ENCODE measurements around the gene ST8SIA5. TPM values are rescaled to one million over a fixed set of nuclear protein-coding genes. Genes with fewer than 3 reads are reported as not detected.

ST8SIA5 gene
- total RNA-seq, 1 donor from 2014 or later, result 0.56 TPM

- no peaks in the 10 kb centered on the region for H3K27me3 Mint-ChIP-seq (ENCODE audit: unreplicated experiment)
- no peak for DNase-seq
- H3K36me3 Mint-ChIP-seq (ENCODE audit: unreplicated experiment), result peaks cover 5% of the 10 kb centered on the region
- H3K27ac Mint-ChIP-seq (ENCODE audit: unreplicated experiment), result no peak overlapping the region
- peaks cover 2% of the 10 kb centered on the region for H3K9me3 Mint-ChIP-seq (ENCODE audit: unreplicated experiment)
- H3K4me3 Mint-ChIP-seq (ENCODE audit: unreplicated experiment), result no peak overlapping the region
- no peak for TF ChIP-seq CTCF (IDR thresholded peaks at IDR 0.05; ENCODE audit: partially characterized antibody, unreplicated experiment)
- H3K4me1 Mint-ChIP-seq (ENCODE audit: low read depth, unreplicated experiment), result no peaks in the 10 kb centered on the region
These were observed 56.6 kb downstream of the ST8SIA5 start for GRCh38 chr18:46700066-46700824.

GRCh38 chr18:46696702-46697101, 60.2 kb downstream of the ST8SIA5 start:
- H3K4me1 Mint-ChIP-seq (ENCODE audit: low read depth, unreplicated experiment), result no peaks in the 10 kb centered on the region
- no peak overlapping the region for H3K27ac Mint-ChIP-seq (ENCODE audit: unreplicated experiment)
- H3K36me3 Mint-ChIP-seq (ENCODE audit: unreplicated experiment), result peaks cover 5% of the 10 kb centered on the region
- H3K9me3 Mint-ChIP-seq (ENCODE audit: unreplicated experiment), result peaks cover 6% of the 10 kb centered on the region
- H3K27me3 Mint-ChIP-seq (ENCODE audit: unreplicated experiment), result peaks cover 2% of the 10 kb centered on the region
- no peak for DNase-seq
- no peak for TF ChIP-seq CTCF (IDR thresholded peaks at IDR 0.05; ENCODE audit: partially characterized antibody, unreplicated experiment)
- H3K4me3 Mint-ChIP-seq (ENCODE audit: unreplicated experiment), result no peak overlapping the region

GRCh38 chr18:46696268-46696667, 60.6 kb downstream of the ST8SIA5 start:
- no peak for DNase-seq
- Mint-ChIP-seq H3K27me3 (ENCODE audit: unreplicated experiment) (peaks cover 2% of the 10 kb centered on the region), H3K9me3 (ENCODE audit: unreplicated experiment) (peaks cover 6% of the 10 kb centered on the region), H3K36me3 (ENCODE audit: unreplicated experiment) (peaks cover 5% of the 10 kb centered on the region), H3K4me3 (ENCODE audit: unreplicated experiment) (no peak overlapping the region), H3K27ac (ENCODE audit: unreplicated experiment) (no peak overlapping the region), H3K4me1 (ENCODE audit: low read depth, unreplicated experiment) (no peaks in the 10 kb centered on the region)
- TF ChIP-seq CTCF (IDR thresholded peaks at IDR 0.05; ENCODE audit: partially characterized antibody, unreplicated experiment), result no peak

- TF ChIP-seq CTCF (IDR thresholded peaks at IDR 0.05; ENCODE audit: partially characterized antibody, unreplicated experiment), result no peak
- H3K4me3 Mint-ChIP-seq (ENCODE audit: unreplicated experiment), result no peak overlapping the region
- peaks cover 5% of the 10 kb centered on the region for H3K36me3 Mint-ChIP-seq (ENCODE audit: unreplicated experiment)
- no peak for DNase-seq
- peaks cover 2% of the 10 kb centered on the region for H3K27me3 Mint-ChIP-seq (ENCODE audit: unreplicated experiment)
- H3K4me1 Mint-ChIP-seq (ENCODE audit: low read depth, unreplicated experiment), result no peaks in the 10 kb centered on the region
- peaks cover 6% of the 10 kb centered on the region for H3K9me3 Mint-ChIP-seq (ENCODE audit: unreplicated experiment)
- H3K27ac Mint-ChIP-seq (ENCODE audit: unreplicated experiment), result no peak overlapping the region
These were observed 62.9 kb downstream of the ST8SIA5 start for GRCh38 chr18:46693996-46694395.

- Mint-ChIP-seq H3K27me3 (ENCODE audit: unreplicated experiment) (peaks cover 2% of the 10 kb centered on the region), H3K9me3 (ENCODE audit: unreplicated experiment) (peaks cover 4% of the 10 kb centered on the region), H3K4me1 (ENCODE audit: low read depth, unreplicated experiment) (no peaks in the 10 kb centered on the region), H3K4me3 (ENCODE audit: unreplicated experiment) (no peak overlapping the region), H3K27ac (ENCODE audit: unreplicated experiment) (no peak overlapping the region), H3K36me3 (ENCODE audit: unreplicated experiment) (no peaks in the 10 kb centered on the region)
- no peak for DNase-seq
- TF ChIP-seq CTCF (IDR thresholded peaks at IDR 0.05; ENCODE audit: partially characterized antibody, unreplicated experiment), result no peak
These were observed 67.9 kb downstream of the ST8SIA5 start for GRCh38 chr18:46688853-46689525.

All from glutamatergic neuron (in vitro differentiated cells).